ENCODE data around the gene BBOF1.

The BBOF1 gene

GRCh38 chr14:74029136-74029535 lies 10.0 kb downstream of the BBOF1 start:
- no peak for DNase-seq (ENCODE audit: low spot score)

GRCh38 chr14:74034572-74034971 lies 15.4 kb downstream of the BBOF1 start:
- DNase-seq (ENCODE audit: low spot score): no peak

GRCh38 chr14:74035556-74035955 lies 16.4 kb downstream of the BBOF1 start:
- DNase-seq (ENCODE audit: low spot score): no peak

GRCh38 chr14:74038020-74038859 lies 19.1 kb downstream of the BBOF1 start:
- DNase-seq (ENCODE audit: low spot score): no peak

- DNase-seq (ENCODE audit: low spot score): no peak
Measured at GRCh38 chr14:74042296-74042695, 23.1 kb downstream of the BBOF1 start.

- no peak for DNase-seq (ENCODE audit: low spot score)
Measured at GRCh38 chr14:74045522-74045921, 26.4 kb downstream of the BBOF1 start.

GRCh38 chr14:74048281-74048680 lies 29.1 kb downstream of the BBOF1 start:
- no peak for DNase-seq (ENCODE audit: low spot score)

- DNase-seq (ENCODE audit: low spot score): no peak
Measured at GRCh38 chr14:74049876-74050495, 30.8 kb downstream of the BBOF1 start.

- no peak for DNase-seq (ENCODE audit: low spot score)
Measured at GRCh38 chr14:74062809-74063150, 43.6 kb downstream of the BBOF1 start.

GRCh38 chr14:74064426-74064825 lies 45.3 kb downstream of the BBOF1 start:
- DNase-seq (ENCODE audit: low spot score): no peak

GRCh38 chr14:74064883-74065282 lies 45.7 kb downstream of the BBOF1 start:
- no peak for DNase-seq (ENCODE audit: low spot score)

GRCh38 chr14:74065746-74066575 lies 46.8 kb downstream of the BBOF1 start:
- DNase-seq (ENCODE audit: low spot score): no peak

GRCh38 chr14:74077401-74077800 lies 58.3 kb downstream of the BBOF1 start:
- peak; percentile 56 for DNase-seq (ENCODE audit: low spot score)

- no peak for DNase-seq (ENCODE audit: low spot score)
Measured at GRCh38 chr14:74080820-74081460, 61.8 kb downstream of the BBOF1 start.

GRCh38 chr14:74081491-74081890 lies 62.3 kb downstream of the BBOF1 start:
- no peak for DNase-seq (ENCODE audit: low spot score)

GRCh38 chr14:74083161-74083560 lies 64.0 kb downstream of the BBOF1 start:
- DNase-seq (ENCODE audit: low spot score): no peak

- no peak for DNase-seq (ENCODE audit: low spot score)
Measured at GRCh38 chr14:74083784-74084276, 64.7 kb downstream of the BBOF1 start.

GRCh38 chr14:74084277-74085046 lies 65.3 kb downstream of the BBOF1 start, which contains the start of the genes ALDH6A1 and LIN52:
Gene ALDH6A1, minus strand, starts transcription at chr14:74084453. Its CDS starts 59 bp downstream, at chr14:74084394.
Gene LIN52, plus strand, starts transcription at chr14:74084956. Its CDS starts 19 bp downstream, at chr14:74084975.
- DNase-seq (ENCODE audit: low spot score): peak; percentile 99

GRCh38 chr14:74085047-74085637 lies 66.0 kb downstream of the BBOF1 start:
- no peak for DNase-seq (ENCODE audit: low spot score)

- DNase-seq (ENCODE audit: low spot score): no peak
Measured at GRCh38 chr14:74085828-74086227, 66.7 kb downstream of the BBOF1 start.

All from ecto neural progenitor cell (in vitro differentiated cells).